ENCODE data around the gene MAP4K5. TPM values are rescaled to one million over a fixed set of nuclear protein-coding genes. Genes with fewer than 3 reads are reported as not detected.

Gene MAP4K5
- total and polyA plus RNA-seq, 2 of the 13 experiments (the other 11 are each of a cell fraction or from before 2014, with no cell fraction given), result 12.7 to 23.9 TPM

GRCh38 chr14:50373959-50374358 is 158.4 kb downstream of the MAP4K5 start:
- Histone ChIP-seq H3K27me3 (ENCODE audit: control insufficient read depth in 1 of 2, insufficient read depth in 2 of 2, low read length in 2 of 2) (no peaks in the 10 kb centered on the region), H3K27ac (ENCODE audit: extremely low read length, insufficient read depth, low read length) (no peak overlapping the region), H3K79me2 (ENCODE audit: insufficient read depth, low read length) (no peaks in the 10 kb centered on the region), H3K4me2 (ENCODE audit: low read depth, low read length) (no peak overlapping the region), H3K36me3 (replicated peaks in 1 of 2; ENCODE audit: control insufficient read depth in 1 of 2, insufficient read depth in 2 of 2, low read length in 2 of 2) (no peaks in the 10 kb centered on the region), H3K4me1 (ENCODE audit: insufficient read depth, low read length) (no peaks in the 10 kb centered on the region), H3K9ac (ENCODE audit: insufficient read depth, low read depth, low read length) (no peak overlapping the region), H4K20me1 (ENCODE audit: insufficient read depth, low read length) (no peaks in the 10 kb centered on the region), H3K9me3 (ENCODE audit: low read length) (no peaks in the 10 kb centered on the region), H3K4me3 (replicated peaks in 1 of 3; ENCODE audit: insufficient read depth in 1 of 3, low read depth in 2 of 3, low read length in 3 of 3) (no peak overlapping the region), H2AFZ (ENCODE audit: low read length) (no peak overlapping the region)
- in situ Hi-C loops (cut with HindIII; ENCODE audit: extremely low pct_ligation_motif_present, low pct_unique_long_range_greater_than_20kb), result no loop called here
- intact Hi-C loops (cut with micrococcal nuclease; ENCODE audit: unreplicated experiment), result no loop called here
- 50% methylated on average over 3 of the region's 3 CpGs for WGBS (ENCODE audit: low lambda C conversion rate)
- no TSS peak for BruUV-seq (replicated peaks)
- DNase-seq (ENCODE audit: low spot score) (no peak), ATAC-seq (no peak), FAIRE-seq (no peak)
- ChIA-PET POLR2A (no interaction called here), CTCF (ENCODE audit: low intra/inter-chr PET ratio, low total read pairs) (no interaction called here)
- TF ChIP-seq GMEB2 (CRISPR knock-in tag; IDR thresholded peaks at IDR 0.05; ENCODE audit: low read depth), result no peak

- Histone ChIP-seq H3K4me2 (ENCODE audit: low read depth, low read length) (no peak overlapping the region), H4K20me1 (ENCODE audit: insufficient read depth, low read length) (no peaks in the 10 kb centered on the region), H3K4me3 (replicated peaks in 1 of 3; ENCODE audit: insufficient read depth in 1 of 3, low read depth in 2 of 3, low read length in 3 of 3) (no peak overlapping the region), H3K79me2 (ENCODE audit: insufficient read depth, low read length) (no peaks in the 10 kb centered on the region), H3K4me1 (ENCODE audit: insufficient read depth, low read length) (peaks cover 1% of the 10 kb centered on the region), H3K9ac (ENCODE audit: insufficient read depth, low read depth, low read length) (no peak overlapping the region), H3K27ac (ENCODE audit: extremely low read length, insufficient read depth, low read length) (no peak overlapping the region), H3K27me3 (ENCODE audit: control insufficient read depth in 1 of 2, insufficient read depth in 2 of 2, low read length in 2 of 2) (no peaks in the 10 kb centered on the region), H3K9me3 (ENCODE audit: low read length) (no peaks in the 10 kb centered on the region), H3K36me3 (replicated peaks in 1 of 2; ENCODE audit: control insufficient read depth in 1 of 2, insufficient read depth in 2 of 2, low read length in 2 of 2) (no peaks in the 10 kb centered on the region), H2AFZ (ENCODE audit: low read length) (no peak overlapping the region)
- TF ChIP-seq ZNF234 (CRISPR knock-in tag; conservative IDR thresholded peaks at IDR 0.05) (no peak), ZNF576 (CRISPR knock-in tag; IDR thresholded peaks at IDR 0.05) (no peak), MAFG (CRISPR knock-in tag; IDR thresholded peaks at IDR 0.05) (no peak), KLF11 (CRISPR knock-in tag; IDR thresholded peaks at IDR 0.05) (no peak), ZNF362 (CRISPR knock-in tag; IDR thresholded peaks at IDR 0.05; ENCODE audit: borderline replicate concordance) (no peak), ZNF709 (CRISPR knock-in tag; IDR thresholded peaks at IDR 0.05) (no peak)
- intact Hi-C loops (cut with micrococcal nuclease; ENCODE audit: unreplicated experiment), result no loop called here
- BruUV-seq (replicated peaks), result no TSS peak
- ATAC-seq (no peak), FAIRE-seq (no peak), DNase-seq (ENCODE audit: low spot score) (no peak)
- ChIA-PET CTCF (ENCODE audit: low intra/inter-chr PET ratio, low total read pairs) (no interaction called here), POLR2A (no interaction called here)
- WGBS (ENCODE audit: low lambda C conversion rate), result no CpG with 5 or more reads among the region's 4 CpGs
- in situ Hi-C loops (cut with HindIII; ENCODE audit: extremely low pct_ligation_motif_present, low pct_unique_long_range_greater_than_20kb), result no loop called here
Observed at GRCh38 chr14:50371546-50371945, 160.8 kb downstream of the MAP4K5 start.

Small RNAs within 50 kb of the gene (small RNA-seq; reads per million reads assigned to genes)
- gene RF00019 (ENCODE audit: insufficient read depth in 2 of 3, insufficient read length in 3 of 3, low read depth in 2 of 3, low replicate concordance in 1 of 3) (0 reads per million in 3 experiments), gene SNRPGP1 (ENCODE audit: insufficient read depth in 2 of 3, insufficient read length in 3 of 3, low read depth in 2 of 3, low replicate concordance in 1 of 3) (0 reads per million in 3 experiments)

Other genes with a start within 250 kb of the MAP4K5 start
- 5.0 and 7.4 TPM in 2 replicates for gene L2HGDH, start 220.3 kb downstream of the MAP4K5 start, total RNA-seq (2016; rRNA removed; fragmentation: Illumina TruSeq; extraction: Trizol)
- gene L2HGDH, start 220.3 kb downstream of the MAP4K5 start, polyA plus RNA-seq (2011; rRNA removed), result 2.3 and 3.3 TPM in 2 replicates
- 19.4 and 27.4 TPM in 2 replicates for gene DMAC2L, start 220.2 kb downstream of the MAP4K5 start, total RNA-seq (2016; rRNA removed; fragmentation: Illumina TruSeq; extraction: Trizol)
- 14.6 and 23.2 TPM in 2 replicates for gene DMAC2L, start 220.2 kb downstream of the MAP4K5 start, polyA plus RNA-seq (2011; rRNA removed)
- 5.1 and 7.9 TPM in 2 replicates for gene CDKL1, start 135.7 kb downstream of the MAP4K5 start, total RNA-seq (2016; rRNA removed; fragmentation: Illumina TruSeq; extraction: Trizol)
- 0.30 and 4.4 TPM in 2 replicates for gene CDKL1, start 135.7 kb downstream of the MAP4K5 start, polyA plus RNA-seq (2011; rRNA removed)
- 0.45 and 0.60 TPM in 2 replicates for gene ATL1, start 27.6 kb upstream of the MAP4K5 start, total RNA-seq (2016; rRNA removed; fragmentation: Illumina TruSeq; extraction: Trizol)
- gene ATL1, start 27.6 kb upstream of the MAP4K5 start, polyA plus RNA-seq (2011; rRNA removed), result 0.65 and 0.71 TPM in 2 replicates
- 8.1 and 8.2 TPM in 2 replicates for gene SAV1, start 135.7 kb upstream of the MAP4K5 start, total RNA-seq (2016; rRNA removed; fragmentation: Illumina TruSeq; extraction: Trizol)
- gene SAV1, start 135.7 kb upstream of the MAP4K5 start, polyA plus RNA-seq (2011; rRNA removed), result 6.2 and 7.3 TPM in 2 replicates